UCSD-AML1 (cell line): Measurements from ENCODE around the gene COA1.
"Not testable (repeated sequence)": the region's sequence is repeated elsewhere in the genome, so short reads cannot be mapped to it uniquely, and the experiment has no call there.

ENCODE experiments used
- DNase-seq: peaks from one replicate; lab custom pipeline; 2025; ENCODE audit not compliant: unreplicated experiment; lab: John Stamatoyannopoulos, UW

The COA1 gene

DNA sequence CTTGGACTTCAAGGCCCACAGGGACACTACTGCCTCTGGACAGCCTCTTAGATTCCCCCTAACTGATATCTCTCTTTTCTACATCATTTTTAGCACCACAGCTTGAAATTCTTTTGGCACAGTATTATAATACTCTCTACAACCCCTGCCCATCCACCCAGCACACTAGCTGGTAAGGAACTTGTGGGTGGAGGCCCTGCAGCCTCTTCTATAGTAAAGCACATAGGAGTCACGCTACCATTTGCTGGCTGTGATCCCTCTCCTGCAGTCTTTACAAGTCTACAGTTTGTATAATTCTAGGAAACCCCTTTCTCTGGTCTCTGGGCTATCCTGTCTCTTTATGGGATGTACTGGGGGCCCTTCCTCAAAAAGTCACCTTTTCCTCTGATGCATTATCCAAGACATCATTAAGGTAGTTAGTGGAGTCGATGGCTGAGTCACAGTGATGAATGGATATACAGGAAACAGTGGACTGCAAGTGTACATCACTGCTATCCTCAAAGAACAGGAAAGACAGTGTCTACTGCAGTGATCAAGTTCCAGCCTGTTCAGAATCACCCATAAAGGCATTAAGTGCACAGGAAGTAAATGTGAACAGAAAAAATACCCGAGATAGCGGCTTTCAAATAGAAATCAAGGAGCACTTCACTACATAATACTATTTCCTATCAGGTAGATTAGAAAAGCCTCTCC lies 92.1 kb downstream of the COA1 start:
- no peak for DNase-seq

DNA sequence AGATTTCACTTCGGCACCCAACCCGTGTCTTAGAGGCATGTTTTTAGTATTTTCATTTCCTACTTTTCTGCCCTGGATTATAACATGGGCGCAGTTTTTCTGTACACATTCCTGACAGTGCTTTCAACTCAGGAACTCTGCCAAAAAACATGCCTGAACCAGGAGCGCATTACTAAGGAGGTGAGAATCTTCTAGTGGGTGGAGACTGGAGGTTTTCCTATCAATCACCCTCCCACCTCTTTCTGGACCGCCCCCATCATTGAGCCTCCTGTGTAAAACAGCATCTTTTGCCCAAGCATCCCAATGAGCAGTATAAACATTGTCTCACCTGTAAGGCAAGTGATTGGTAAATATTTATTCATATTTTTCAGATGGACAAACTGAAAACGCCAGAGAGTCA lies 93.2 kb downstream of the COA1 start:
- DNase-seq: no peak

DNA sequence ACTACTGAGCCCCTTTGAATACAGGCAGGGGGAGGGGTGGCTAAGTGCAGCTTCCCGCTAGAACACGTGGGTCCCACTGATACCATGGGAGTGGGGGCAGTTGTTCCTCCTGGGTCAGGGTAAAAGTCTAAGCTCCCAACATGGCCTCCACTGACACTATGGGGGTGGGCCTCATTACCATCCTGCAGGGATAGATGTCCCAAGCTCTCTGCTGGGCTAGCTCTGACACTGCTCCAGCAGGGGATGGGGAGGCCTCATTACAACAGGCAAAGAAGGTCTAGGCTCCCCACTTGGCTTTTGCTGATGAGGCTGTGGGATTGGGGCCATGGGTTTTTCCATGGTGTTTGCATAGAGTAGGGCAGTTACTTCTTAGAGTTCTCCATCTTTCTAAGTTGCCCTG lies 94.9 kb downstream of the COA1 start:
- DNase-seq: no peak

DNA sequence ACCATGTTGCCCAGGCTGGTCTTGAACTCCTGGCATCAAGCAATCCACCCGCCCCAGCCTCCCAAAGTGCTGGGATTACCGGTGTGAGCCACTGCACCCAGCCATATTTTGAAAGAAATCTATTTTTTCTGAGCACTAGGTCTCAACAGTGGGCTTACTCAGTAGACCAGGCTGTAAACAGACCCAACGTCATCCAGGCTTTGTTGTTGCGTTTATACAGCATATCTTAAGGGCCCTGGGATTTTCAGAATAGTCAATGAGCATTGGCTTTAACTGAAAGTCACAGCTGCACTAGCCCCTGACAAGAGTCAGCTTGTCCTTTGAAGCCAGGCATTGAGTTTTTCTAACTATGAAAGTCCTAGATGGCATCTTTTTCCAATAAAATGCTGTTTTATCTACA lies 96.6 kb downstream of the COA1 start:
- DNase-seq: no peak

DNA sequence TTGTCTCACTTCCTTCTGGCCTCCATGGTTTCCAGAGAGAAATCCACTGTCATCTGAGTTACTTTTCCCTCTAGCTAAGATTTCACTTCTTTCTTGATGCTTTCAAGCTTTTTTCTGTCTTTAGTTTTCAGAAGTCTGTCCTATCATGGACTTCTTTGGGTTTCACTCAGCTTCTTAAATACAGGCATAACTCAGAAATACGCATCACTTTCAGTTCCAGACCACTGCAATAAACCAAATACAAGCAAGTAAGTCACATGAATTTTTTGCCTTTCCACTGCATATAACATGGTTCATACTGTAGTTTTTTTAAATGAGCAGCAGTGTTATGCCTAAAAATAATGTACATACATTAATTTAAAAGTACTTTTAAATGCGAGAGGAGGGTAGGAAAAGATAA lies 97.8 kb downstream of the COA1 start:
- no peak for DNase-seq

DNA sequence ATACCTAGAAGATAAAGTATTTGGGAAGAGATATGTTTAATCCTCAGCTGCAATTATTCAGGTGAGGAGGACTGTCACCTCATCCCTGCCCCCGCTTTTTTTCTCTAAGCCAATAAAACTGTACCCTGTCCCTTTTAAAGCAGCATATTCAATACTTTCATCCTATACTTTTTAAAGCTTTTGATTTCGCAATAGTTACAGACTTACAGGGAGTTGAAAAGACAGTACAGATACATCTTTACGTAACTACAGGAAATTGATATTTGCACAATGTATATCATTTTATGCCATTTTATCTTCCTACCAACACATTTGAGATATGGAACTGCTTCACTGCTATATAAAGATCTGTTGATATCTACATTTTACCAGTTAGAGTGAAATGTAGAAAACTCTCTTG lies 98.8 kb downstream of the COA1 start:
- DNase-seq: no peak

DNA sequence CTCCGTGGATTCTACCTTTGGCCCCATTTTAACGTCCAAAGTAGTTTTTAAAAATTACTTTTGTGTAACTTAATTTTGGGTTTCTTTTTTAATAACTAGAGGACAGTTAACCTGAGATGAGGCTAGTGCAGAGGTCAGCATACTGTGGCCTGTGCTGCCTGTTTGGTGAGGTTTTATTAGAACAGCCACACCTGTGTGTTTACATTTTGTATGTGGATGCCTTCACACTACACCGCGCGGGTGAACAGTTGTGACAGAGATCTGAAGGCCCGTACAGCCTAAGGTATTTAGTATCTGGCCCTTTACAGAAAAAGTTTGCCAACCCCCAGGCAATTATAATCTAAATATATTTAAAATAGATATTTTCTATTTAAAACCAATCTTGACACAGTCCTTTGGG lies 99.5 kb downstream of the COA1 start:
- DNase-seq: no peak

DNA sequence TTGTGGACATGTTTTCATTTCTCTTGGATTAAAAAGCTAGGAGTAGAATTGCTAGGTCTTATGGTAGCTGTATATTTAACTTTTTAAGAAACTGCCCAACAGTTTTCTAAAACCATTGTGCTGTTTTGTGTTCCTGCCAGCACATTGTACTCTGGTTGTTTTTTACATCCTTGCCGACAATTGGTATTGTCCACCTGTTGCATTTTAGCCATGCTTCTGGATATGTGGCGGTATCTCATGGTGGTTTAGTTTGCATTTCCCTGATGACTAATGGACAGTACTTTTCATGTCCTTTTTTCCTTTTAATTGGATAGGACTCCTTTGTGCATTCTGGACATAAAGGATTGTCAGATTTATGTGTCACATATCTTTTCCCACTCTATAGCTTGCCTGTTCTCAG lies 100.9 kb downstream of the COA1 start:
- DNase-seq: no peak

DNA sequence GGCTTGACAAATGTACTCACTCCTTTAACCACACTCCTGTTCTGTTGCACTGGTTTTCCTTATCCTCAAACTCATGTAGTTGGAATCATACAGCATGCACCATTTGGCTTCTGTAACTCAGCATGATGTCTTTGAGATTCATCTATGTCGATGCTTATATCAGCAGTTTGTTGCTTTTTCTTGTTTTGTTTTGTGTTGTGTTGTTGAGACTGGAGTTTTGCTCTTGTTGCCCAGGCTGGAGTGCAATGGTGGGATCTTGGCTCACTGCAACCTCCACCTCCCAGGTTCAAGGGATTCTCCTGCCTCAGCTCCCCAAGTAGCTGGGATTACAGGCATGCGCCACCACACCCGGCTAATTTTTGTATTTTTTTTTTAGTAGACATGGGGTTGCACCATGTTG lies 101.5 kb downstream of the COA1 start:
- DNase-seq: not testable (repeated sequence)

DNA sequence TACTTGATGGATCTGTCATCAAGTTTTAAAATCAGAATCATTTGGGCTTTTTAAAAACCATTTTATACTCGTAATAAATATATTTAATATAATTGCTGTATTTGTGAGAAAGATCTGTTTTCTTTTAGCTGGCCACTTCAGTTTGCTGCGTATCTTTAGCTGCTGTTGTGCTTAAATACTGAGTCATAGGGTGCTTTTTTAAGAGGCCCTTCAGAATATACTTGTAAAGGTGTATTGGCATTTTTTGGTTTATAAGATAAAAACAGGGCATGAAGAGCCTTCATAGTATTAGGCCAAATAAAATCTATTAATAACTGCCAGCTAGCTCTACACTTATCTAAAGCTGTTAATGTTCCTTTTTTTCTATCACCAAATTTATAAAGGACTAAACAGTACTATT lies 102.6 kb downstream of the COA1 start:
- no peak for DNase-seq

DNA sequence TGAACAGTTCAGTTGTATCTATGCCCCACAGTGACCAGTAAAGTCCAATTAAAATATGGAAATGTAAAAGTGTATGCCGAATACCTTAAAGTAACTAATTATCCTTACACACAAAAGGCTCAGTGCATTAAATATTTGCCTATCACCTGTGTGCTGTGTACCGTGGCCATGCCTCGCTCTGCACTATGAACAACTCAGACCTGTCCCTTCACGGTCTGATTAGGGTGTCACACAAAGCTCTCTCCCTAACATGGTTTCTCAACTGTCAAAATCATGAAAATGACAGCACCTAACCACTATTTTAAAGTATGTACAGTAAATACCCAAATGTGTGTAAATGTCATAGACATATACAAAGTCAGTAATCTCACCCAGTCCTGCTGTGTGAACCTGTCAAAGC lies 103.3 kb downstream of the COA1 start:
- DNase-seq: no peak

DNA sequence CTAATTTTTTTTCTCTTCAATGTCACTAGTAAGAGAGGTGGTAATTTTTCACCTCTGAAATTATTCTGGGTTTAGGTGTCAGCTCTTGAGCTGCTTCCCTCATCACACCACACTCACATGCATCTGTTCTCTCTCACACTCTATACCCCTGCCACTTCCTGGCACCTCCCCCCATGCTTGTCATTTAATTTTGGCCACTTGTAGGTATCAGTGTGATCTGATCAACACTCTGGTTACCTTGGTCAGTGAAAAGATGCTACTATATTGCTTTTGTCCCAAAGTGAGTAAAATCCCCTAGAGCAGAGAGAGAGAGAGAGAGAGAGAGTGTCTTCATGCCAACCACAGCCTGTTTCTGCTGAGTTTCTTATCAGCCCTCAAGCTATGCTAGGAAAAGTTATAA lies 103.9 kb downstream of the COA1 start:
- DNase-seq: no peak

DNA sequence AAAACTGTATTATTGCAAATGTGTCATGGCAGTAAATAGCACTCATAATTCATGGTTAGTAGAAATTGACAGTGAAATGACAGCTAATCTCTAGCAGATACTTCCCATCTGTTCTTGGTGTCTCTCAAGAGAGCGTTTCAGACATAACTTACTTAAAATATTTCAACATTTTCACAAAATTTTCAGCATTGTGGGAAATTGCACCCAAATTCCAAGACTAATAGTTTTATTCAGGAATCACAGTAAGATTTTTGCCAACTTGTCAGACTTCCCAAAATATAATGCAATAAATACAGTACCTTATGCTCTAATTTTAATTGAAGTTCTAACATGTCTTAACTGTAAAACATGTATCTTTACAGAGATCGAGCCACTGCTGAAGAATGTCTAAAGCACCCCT lies 105.2 kb downstream of the COA1 start:
- no peak for DNase-seq

DNA sequence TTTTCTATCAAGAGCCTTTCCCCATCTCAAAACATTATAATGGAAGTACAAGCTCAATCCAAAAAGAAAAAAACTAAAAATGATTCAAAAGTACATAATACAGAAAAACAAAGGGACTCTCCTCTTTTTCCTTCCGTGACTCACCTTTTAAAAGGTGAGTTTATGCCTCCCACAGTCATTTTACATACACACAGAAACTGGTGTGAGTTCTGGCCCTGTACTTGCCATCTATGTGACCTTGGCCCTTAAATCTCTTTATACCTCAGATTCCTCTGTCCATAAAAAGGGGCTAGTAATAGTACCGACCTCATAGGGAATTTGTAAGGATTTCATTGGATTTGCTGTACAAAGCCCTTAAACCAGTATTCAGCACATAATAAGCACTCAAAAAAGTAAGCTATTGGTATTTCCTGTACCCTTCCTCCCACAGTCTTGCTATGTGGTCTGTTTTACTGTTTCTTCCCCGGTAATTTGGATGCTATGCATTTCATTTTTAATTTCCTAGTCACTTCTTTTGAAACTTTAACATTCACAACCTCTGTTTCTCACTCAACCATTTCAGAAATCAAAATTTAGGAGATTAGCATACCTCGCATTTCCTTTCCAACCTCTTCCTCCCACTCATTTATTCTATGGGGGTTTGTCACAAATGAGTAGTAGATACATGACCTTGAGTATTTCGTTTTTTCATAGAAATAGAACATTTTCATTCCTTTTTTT lies 107.4 kb downstream of the COA1 start:
- no peak for DNase-seq

DNA sequence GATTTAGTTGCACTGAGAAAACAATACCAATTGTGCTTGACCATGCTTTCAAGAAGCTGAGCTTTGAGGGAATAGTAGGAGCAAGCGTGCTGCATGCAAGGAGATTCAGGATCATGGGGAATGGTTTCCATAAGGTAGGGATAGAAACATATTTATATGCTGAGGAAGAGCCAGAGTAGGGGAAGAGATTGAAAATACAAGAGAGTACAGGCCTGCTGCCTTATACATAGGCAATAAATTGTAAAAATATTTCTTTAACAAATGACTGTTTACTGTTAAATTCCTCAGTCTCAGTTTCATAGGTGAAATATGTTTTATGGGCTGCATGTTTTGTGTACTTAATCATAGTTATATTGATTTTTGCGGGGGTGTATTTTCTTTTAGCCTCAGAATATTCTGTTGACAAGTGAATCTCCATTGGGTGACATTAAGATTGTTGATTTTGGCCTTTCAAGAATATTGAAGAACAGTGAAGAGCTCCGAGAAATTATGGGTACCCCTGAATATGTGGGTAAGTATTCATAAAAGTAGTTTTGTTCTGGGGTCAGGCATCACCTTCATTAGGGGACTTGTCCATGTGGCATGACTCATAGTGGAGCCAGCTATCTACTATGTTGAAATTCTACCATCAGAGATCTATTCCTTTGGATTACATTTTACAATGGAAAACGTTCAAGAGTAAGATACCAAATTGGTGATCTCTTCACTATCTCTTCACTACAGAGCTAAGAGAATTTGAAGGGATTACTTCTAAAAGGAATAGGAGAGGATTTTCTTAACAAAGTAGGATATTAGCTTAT lies 109.9 kb downstream of the COA1 start:
- no peak for DNase-seq

DNA sequence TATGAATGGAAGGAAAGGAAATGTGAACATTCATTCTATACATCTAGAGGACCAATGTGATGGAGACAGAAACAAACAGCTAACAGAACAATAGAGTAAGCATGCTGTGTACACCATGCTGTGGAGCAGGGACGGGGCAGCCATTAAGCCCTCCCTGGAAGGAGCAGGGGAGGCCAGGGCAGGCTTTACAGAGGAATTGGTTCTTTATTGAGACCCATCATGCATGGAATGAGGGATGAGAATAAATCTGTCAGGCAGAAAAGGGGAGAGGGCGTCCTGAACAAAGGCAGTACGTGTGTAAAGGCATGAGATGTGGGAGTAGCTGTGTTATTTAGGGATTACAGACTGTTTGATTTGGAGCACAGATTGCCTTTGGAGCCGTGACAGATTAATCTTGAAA lies 111.2 kb downstream of the COA1 start:
- DNase-seq: no peak

DNA sequence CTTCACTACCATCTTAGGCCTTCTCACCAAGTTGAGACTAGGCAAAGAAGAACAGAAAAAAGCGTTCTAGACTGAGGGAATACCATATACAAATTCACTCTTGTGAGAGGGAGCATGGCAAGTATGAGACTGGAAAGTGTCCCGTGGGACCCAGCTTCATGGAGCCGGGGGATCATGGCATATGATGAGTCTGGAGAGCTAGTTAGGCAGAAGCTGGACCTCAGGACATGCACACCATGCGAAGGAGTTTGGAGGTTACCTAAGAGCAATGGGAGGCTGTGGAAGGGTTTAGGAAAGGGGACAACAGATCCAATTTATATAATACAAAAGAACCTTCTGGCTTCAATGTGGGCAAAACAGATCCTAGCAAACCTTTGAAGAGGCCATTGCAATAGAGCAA lies 112.3 kb downstream of the COA1 start:
- DNase-seq: no peak

DNA sequence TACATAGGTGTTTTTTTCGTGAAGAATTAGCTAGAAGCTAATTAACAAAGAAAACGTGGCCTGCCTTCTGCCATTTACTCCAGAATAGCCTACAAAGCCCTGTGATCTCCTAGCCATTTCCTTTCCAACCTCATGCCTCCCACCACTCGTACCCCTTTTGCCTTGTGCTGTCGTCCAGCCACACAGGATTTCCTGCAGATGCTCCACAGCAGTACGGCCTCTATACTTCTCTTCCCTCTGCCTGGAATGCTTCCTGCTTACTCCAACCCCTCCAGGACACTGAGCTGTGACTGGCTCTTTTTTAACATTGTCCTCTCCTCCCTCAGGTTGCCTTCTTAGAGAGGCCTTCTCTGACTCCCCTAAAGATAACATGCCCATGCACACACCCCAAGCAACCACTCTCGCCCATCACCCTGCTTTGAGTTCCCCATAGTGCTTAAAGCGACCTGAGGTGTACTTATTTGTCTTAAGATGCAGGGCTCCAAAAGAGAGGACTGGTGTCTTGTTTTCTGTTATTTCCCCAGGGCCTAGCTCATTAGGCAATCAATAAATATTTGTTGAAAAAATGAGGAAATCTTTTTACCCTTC lies 113.7 kb downstream of the COA1 start:
- DNase-seq: peak; percentile 17

DNA sequence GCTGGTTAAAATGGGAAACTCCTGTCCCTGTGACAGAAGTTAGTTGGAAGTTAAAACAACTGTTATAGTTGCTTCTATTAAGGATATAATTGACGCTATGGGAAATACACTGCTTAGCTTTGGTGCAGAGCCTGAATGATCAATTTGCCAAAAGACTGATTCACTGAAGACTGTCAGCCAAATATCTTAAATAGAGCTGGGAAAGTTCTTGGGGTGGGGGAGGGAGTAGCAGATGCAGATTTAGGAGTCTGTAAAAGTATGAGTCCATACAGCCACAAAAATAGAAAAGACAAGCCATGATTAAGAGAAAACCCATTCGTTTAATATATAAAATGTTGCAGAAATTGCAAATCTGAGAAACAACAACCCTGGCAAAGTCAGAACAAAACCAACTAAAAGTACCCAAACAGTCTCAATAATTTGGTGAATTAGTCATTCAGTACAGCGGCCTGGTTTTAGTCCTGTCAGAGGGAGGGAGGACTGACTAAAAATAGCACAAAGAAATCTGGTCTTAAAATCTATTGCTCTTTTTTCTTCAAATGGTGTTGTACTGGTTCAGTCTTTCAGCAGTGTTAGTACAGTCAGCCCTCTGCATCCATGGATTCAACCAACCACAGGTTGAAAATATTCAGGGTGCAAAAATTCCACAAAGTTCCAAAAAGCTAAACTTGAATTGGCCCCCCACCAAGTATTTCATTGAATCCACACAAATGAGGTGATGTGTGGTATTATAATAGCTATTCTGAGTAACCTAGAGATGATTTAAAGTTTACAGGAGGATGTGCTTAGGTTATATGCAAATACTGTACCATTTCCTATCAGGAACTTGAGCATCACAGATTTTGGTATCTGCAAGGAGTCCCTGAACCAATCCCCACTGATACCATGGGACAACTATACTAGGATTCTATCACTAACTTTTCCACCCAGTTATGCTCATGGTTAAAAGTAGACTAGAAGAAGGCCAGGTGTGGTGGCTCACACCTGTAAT lies 116.4 kb downstream of the COA1 start:
- no peak for DNase-seq

DNA sequence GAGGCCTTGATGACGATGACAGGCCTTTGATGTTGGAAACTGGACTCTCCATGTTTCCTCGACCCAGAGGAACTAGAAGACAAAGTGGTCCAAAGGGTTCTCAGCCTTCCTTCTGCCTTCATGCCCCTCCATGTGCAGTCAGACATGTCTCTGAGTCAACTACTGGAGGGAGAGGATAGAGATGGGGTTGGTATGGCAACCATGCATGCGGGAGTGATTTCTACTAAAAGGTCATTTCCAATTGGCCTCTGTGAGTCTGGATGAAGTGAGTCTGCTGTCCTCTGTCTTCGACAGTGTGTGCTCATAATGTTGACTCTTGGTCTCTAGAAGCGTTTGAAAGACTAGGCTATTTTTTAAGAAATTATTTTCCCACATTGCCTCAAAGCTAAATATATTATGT lies 117.2 kb downstream of the COA1 start:
- DNase-seq: no peak

DNA sequence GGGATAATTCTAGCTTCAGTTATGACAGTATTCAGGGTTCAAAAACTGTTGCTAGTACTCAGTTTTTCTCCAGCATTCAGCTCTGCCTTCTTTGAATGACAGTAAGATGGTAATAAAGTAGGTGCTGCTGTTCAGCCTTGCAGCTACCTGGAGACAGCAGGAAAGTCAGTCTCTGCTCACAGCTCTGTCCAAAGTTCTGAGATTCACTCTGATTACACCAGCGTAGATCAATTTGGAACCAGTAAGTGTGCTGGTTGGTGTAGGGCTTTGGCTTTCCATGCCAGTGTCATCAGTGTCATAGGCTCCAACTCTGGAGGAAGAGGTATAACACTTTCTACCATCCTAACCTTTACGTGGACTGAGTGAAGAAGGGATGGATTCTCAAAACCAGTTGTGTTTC lies 120.2 kb downstream of the COA1 start:
- no peak for DNase-seq
